Measurements from ENCODE around the gene SAAL1.

Gene SAAL1

GRCh38 chr11:18115360-18116127 is 9.7 kb upstream of the SAAL1 start:
- Histone ChIP-seq H3K9me3 (ENCODE audit: insufficient read depth, low read length, severe bottlenecking) (no peaks in the 10 kb centered on the region), H3K4me2 (ENCODE audit: insufficient read depth, low read length) (peak overlapping the region; percentile 35; the same call in 1 of the 2 replicates), H3K27me3 (ENCODE audit: insufficient read depth, low read length, poor library complexity) (peaks cover 19% of the 10 kb centered on the region), H3K4me3 (ENCODE audit: low read depth in 1 of 2, low read length in 2 of 2) (no peak overlapping the region), H3K27ac (ENCODE audit: low read length) (no peak overlapping the region), H3K4me1 (ENCODE audit: insufficient read depth, low read length) (peaks cover 8% of the 10 kb centered on the region), H4K20me1 (ENCODE audit: insufficient read depth, low read length) (no peaks in the 10 kb centered on the region), H3K36me3 (ENCODE audit: insufficient read depth, low read length) (no peaks in the 10 kb centered on the region), H3K9ac (ENCODE audit: low read depth, low read length) (no peak overlapping the region), H3K79me2 (ENCODE audit: insufficient read depth, low read length) (no peaks in the 10 kb centered on the region), H2AFZ (ENCODE audit: low read depth, low read length) (0 out of 2 replicates have a peak overlapping the region, but pooled peaks have one; percentile 19)
- TF ChIP-seq EZH2 (IDR thresholded peaks at IDR 0.05; ENCODE audit: borderline replicate concordance, low read depth, low read length, severe bottlenecking): no peak
- TF ChIP-seq CTCF (IDR thresholded peaks at IDR 0.05; ENCODE audit: borderline replicate concordance, extremely low read depth, low read length, poor library complexity, severe bottlenecking): peak; percentile 97
- DNase-seq (peak; percentile 69), ATAC-seq (ENCODE audit: insufficient read depth, low read depth) (peak; percentile 98)

- no peaks in the 10 kb centered on the region for H3K36me3 ChIP-seq (ENCODE audit: insufficient read depth, low read length)
- H4K20me1 ChIP-seq (ENCODE audit: insufficient read depth, low read length): no peaks in the 10 kb centered on the region
- no peak overlapping the region for H3K4me2 ChIP-seq (ENCODE audit: insufficient read depth, low read length)
- H3K9ac ChIP-seq (ENCODE audit: low read depth, low read length): no peak overlapping the region
- TF ChIP-seq CTCF (IDR thresholded peaks at IDR 0.05; ENCODE audit: borderline replicate concordance, extremely low read depth, low read length, poor library complexity, severe bottlenecking) (no peak), EZH2 (IDR thresholded peaks at IDR 0.05; ENCODE audit: borderline replicate concordance, low read depth, low read length, severe bottlenecking) (no peak)
- H3K4me1 ChIP-seq (ENCODE audit: insufficient read depth, low read length): peaks cover 14% of the 10 kb centered on the region
- ATAC-seq (ENCODE audit: insufficient read depth, low read depth) (no peak), DNase-seq (no peak)
- H3K9me3 ChIP-seq (ENCODE audit: insufficient read depth, low read length, severe bottlenecking): no peaks in the 10 kb centered on the region
- H3K27ac ChIP-seq (ENCODE audit: low read length): no peak overlapping the region
- no peaks in the 10 kb centered on the region for H3K79me2 ChIP-seq (ENCODE audit: insufficient read depth, low read length)
- H3K4me3 ChIP-seq (ENCODE audit: low read depth in 1 of 2, low read length in 2 of 2): no peak overlapping the region
- no peak overlapping the region for H2AFZ ChIP-seq (ENCODE audit: low read depth, low read length)
- peaks cover 19% of the 10 kb centered on the region for H3K27me3 ChIP-seq (ENCODE audit: insufficient read depth, low read length, poor library complexity)
Observed at GRCh38 chr11:18111005-18111404, 5.1 kb upstream of the SAAL1 start.

- H3K9me3 ChIP-seq (ENCODE audit: insufficient read depth, low read length, severe bottlenecking): no peaks in the 10 kb centered on the region
- peaks cover 11% of the 10 kb centered on the region for H3K27me3 ChIP-seq (ENCODE audit: insufficient read depth, low read length, poor library complexity)
- H4K20me1 ChIP-seq (ENCODE audit: insufficient read depth, low read length): peaks cover 3% of the 10 kb centered on the region; the same call in 1 of the 2 replicates
- no peak overlapping the region for H3K4me2 ChIP-seq (ENCODE audit: insufficient read depth, low read length)
- DNase-seq: no peak
- peaks cover 26% of the 10 kb centered on the region for H3K4me1 ChIP-seq (ENCODE audit: insufficient read depth, low read length)
- no peak overlapping the region for H3K9ac ChIP-seq (ENCODE audit: low read depth, low read length)
- no peak overlapping the region for H3K4me3 ChIP-seq (ENCODE audit: low read depth in 1 of 2, low read length in 2 of 2)
- no peak overlapping the region for H2AFZ ChIP-seq (ENCODE audit: low read depth, low read length)
- no peak for ATAC-seq (ENCODE audit: insufficient read depth, low read depth)
- no peak for TF ChIP-seq EZH2 (IDR thresholded peaks at IDR 0.05; ENCODE audit: borderline replicate concordance, low read depth, low read length, severe bottlenecking)
- no peak for TF ChIP-seq CTCF (IDR thresholded peaks at IDR 0.05; ENCODE audit: borderline replicate concordance, extremely low read depth, low read length, poor library complexity, severe bottlenecking)
- no peak overlapping the region for H3K27ac ChIP-seq (ENCODE audit: low read length)
- H3K79me2 ChIP-seq (ENCODE audit: insufficient read depth, low read length): peaks cover 26% of the 10 kb centered on the region
- peaks cover 10% of the 10 kb centered on the region for H3K36me3 ChIP-seq (ENCODE audit: insufficient read depth, low read length)
Observed at GRCh38 chr11:18108254-18108653, 2.4 kb upstream of the SAAL1 start.

Measured in DND-41 (cell line).